Activated CD8-positive, alpha-beta T cell treated with anti-CD3 and anti-CD28 coated beads for 36 hours (primary cell): ENCODE results near the gene LTC4S. TPM values are rescaled to one million over a fixed set of nuclear protein-coding genes. Genes with fewer than 3 reads are reported as not detected.
"Not testable (repeated sequence)": the region's sequence is repeated elsewhere in the genome, so short reads cannot be mapped to it uniquely, and the experiment has no call there.

ENCODE experiments used
- ATAC-seq: fragments of 200-7000 bp; cut with Tn5 transposase; one replicate; pipeline ENCODE4 v1.10.0; 2021; ENCODE audit warnings: mild to moderate bottlenecking, moderate library complexity
- CTCF ChIA-PET: fragments of 350-600 bp; sonication (Branson Sonifier 250); formaldehyde crosslinking; loops from one replicate; lab custom pipeline; 2021; ENCODE audit warnings: antibody characterized with exemption; lab: Charles Lee
- POLR2A ChIA-PET: fragments of 350-600 bp; sonication (Branson Sonifier 250); formaldehyde crosslinking; loops from one replicate; lab custom pipeline; 2021; ENCODE audit warnings: antibody characterized with exemption; lab: Charles Lee
- DNase-seq: peaks from one replicate; pipeline ENCODE4 v3.0.0-alpha.2; 2020
- H3K27ac Mint-ChIP-seq: one replicate; pipeline ENCODE4 v1.8.0; 2021; ENCODE audit warnings: mild to moderate bottlenecking, mixed read lengths
- H3K27me3 Mint-ChIP-seq: one replicate; pipeline ENCODE4 v1.8.0; 2021; ENCODE audit warnings: mixed read lengths
- H3K36me3 Mint-ChIP-seq: one replicate; pipeline ENCODE4 v1.8.0; 2021; ENCODE audit warnings: low read depth, mixed read lengths
- H3K4me1 Mint-ChIP-seq: one replicate; pipeline ENCODE4 v1.8.0; 2021; ENCODE audit warnings: low read depth, mixed read lengths
- H3K4me3 Mint-ChIP-seq: one replicate; pipeline ENCODE4 v1.8.0; 2021; ENCODE audit warnings: mild to moderate bottlenecking, moderate library complexity, mixed read lengths
- H3K9me3 Mint-ChIP-seq: one replicate; pipeline ENCODE4 v1.8.0; 2021; ENCODE audit warnings: mixed read lengths
- intact Hi-C: fragments of 100-400 bp; cut with micrococcal nuclease; formaldehyde crosslinking; loops from one replicate; pipeline ENCODE4 v1.10.0; 2022
- total RNA-seq, 2 experiments: library from RNA; stranded (reverse); gene quantifications; one replicate each; pipeline ENCODE4 v1.2.3, GENCODE V29; 2021
- TF ChIP-seq, protein P1 (sequence below): fragments of 200-600 bp; IDR thresholded peaks from one replicate; pipeline ENCODE4 v1.8.0; 2022; ENCODE audit warnings: antibody characterized with exemption, mild to moderate bottlenecking

The LTC4S gene, protein sequence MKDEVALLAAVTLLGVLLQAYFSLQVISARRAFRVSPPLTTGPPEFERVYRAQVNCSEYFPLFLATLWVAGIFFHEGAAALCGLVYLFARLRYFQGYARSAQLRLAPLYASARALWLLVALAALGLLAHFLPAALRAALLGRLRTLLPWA
- total RNA-seq: 1 to 10 TPM in 1 of 2 experiments, not detected in 1; 1.3 TPM

DNA sequence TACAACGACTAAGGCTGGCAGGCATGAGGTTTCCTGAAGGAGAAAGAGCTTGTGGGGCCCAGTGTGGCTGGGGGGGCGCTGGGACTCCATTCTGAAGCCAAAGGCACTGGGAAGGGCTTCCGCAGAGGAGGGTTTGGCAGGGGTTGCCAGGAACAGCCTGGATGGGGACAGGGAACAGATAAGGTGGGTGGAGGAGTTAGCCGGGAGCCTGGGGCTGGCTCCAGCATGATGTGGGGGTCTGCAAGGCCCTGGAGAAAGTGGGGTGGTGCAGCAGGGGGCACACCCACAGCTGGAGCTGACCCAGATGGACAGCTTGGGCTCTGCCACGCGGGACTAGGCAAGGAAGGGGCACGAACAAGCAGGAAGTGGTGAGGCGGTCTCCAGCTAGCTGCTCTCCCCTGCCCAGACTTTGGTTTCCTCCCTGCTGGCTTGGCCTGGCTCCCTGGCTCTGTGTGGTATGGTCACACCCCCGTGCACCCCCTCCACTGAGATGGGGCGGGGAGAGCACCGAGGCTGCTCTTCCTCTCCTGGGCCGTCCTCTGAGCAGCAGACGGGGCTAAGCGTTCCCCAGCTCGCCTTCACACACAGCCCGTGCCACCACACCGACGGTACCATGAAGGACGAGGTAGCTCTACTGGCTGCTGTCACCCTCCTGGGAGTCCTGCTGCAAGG lies at the start of gene LTC4S:
TSS of gene LTC4S (plus strand) at position 519 of the 672 bp plus-strand sequence. CDS start at position 614, 95 bp downstream.
- ATAC-seq (peak; percentile 71), DNase-seq (peak; percentile 76)
- Mint-ChIP-seq H3K9me3 (no peaks in the 10 kb centered on the region), H3K27me3 (no peaks in the 10 kb centered on the region), H3K27ac (no peak within 1 kb of the TSS), H3K4me3 (peak within 1 kb of the TSS; percentile 55), H3K36me3 (peaks cover 6% of the 10 kb centered on the region), H3K4me1 (peaks cover 26% of the 10 kb centered on the region)
- CTCF ChIA-PET: interaction anchor here (1.2 to 3.1 kb wide), 4 partner anchors 9 to 56 kb away, joined by 3 to 16 read pairs (median 5); no protein-coding TSS in a partner anchor
- TF ChIP-seq, protein P1, sequence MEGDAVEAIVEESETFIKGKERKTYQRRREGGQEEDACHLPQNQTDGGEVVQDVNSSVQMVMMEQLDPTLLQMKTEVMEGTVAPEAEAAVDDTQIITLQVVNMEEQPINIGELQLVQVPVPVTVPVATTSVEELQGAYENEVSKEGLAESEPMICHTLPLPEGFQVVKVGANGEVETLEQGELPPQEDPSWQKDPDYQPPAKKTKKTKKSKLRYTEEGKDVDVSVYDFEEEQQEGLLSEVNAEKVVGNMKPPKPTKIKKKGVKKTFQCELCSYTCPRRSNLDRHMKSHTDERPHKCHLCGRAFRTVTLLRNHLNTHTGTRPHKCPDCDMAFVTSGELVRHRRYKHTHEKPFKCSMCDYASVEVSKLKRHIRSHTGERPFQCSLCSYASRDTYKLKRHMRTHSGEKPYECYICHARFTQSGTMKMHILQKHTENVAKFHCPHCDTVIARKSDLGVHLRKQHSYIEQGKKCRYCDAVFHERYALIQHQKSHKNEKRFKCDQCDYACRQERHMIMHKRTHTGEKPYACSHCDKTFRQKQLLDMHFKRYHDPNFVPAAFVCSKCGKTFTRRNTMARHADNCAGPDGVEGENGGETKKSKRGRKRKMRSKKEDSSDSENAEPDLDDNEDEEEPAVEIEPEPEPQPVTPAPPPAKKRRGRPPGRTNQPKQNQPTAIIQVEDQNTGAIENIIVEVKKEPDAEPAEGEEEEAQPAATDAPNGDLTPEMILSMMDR: no peak
- POLR2A ChIA-PET: interaction anchor here (0.9 to 1.1 kb wide), 5 partner anchors 9 to 115 kb away, joined by 3 to 4 read pairs (median 3); partner anchors contain the start of gene MAML1
- intact Hi-C loops: no loop called here

DNA sequence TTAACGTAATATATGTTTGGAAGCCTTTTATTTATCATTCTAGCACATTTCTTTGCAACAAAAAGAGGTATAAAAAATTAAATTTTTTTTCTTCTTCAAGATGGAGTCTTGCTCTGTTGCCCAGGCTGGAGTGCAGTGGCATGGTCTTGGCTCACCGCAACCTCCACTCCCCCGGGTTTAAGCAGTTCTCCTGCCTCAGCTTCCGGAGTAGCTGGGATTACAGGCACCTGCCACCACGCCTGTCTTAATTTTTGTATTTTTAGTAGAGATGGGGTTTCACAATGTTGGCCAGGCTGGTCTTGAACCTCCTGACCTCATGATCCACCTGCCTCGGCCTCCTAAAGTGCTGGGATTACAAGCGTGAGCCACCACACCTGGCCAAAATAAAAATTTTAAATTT lies 49.7 kb upstream of the LTC4S start:
- ATAC-seq, H3K27me3 Mint-ChIP-seq, H3K4me3 Mint-ChIP-seq, H3K9me3 Mint-ChIP-seq, DNase-seq, intact Hi-C loops, H3K27ac Mint-ChIP-seq: not testable (repeated sequence)
- H3K4me1 Mint-ChIP-seq: peaks cover 25% of the 10 kb centered on the region
- CTCF ChIA-PET: interaction anchor here (0.6 to 1.4 kb wide), 2 partner anchors 19 to 172 kb away, joined by 3 to 4 read pairs; no protein-coding TSS in a partner anchor
- peaks cover 23% of the 10 kb centered on the region for H3K36me3 Mint-ChIP-seq
- POLR2A ChIA-PET: interaction anchor here (1.0 kb wide), 1 partner anchor 9 kb away, joined by 3 read pairs; no protein-coding TSS in a partner anchor

DNA sequence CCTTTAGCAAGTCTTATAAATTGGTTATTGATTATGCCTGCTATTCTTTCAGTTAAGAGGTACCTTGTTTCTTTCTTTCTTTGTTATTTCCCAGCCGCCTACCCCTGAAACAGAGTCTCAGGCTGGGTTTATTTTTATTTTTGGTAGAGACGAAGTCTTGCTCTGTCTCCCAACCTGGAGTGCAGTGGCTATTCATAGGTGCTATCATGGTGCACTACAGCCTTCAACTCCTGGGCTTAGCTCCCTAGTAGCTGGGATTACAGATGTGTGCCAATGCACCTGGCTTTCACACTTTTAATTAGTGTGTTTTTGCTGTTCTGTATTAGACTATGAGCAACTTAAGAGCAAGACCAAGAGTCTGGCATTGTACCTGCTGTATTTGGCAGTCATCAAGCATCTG lies 46.9 kb upstream of the LTC4S start:
- TF ChIP-seq, protein P1: no peak
- Mint-ChIP-seq H3K4me1 (peaks cover 18% of the 10 kb centered on the region), H3K27ac (no peak overlapping the region), H3K4me3 (no peak overlapping the region), H3K27me3 (no peaks in the 10 kb centered on the region), H3K36me3 (peaks cover 20% of the 10 kb centered on the region), H3K9me3 (no peaks in the 10 kb centered on the region)
- intact Hi-C loops: no loop called here
- ChIA-PET CTCF (no interaction called here), POLR2A (no interaction called here)
- ATAC-seq: no peak
- no peak for DNase-seq

DNA sequence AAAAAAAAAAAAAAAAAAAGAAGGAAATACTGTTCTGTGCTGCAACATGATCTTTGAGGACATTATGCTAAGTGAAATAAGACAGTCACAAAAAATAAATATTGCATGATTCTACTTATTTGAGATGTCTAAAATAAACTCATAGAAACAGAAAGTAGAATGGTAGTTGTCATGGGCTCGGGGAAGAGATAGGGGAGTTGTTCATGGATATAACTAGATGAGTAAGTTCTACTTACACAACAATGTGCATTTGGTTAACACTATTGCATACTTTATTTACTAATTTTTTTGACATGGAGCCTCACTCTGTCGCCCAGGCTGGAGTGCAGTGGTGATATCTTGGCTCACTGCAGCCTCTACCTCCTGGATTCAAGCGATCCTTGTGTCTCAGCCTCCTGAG lies 46.0 kb upstream of the LTC4S start:
- Mint-ChIP-seq H3K9me3 (no peaks in the 10 kb centered on the region), H3K4me1 (peaks cover 19% of the 10 kb centered on the region), H3K36me3 (peaks cover 18% of the 10 kb centered on the region), H3K27me3 (no peaks in the 10 kb centered on the region), H3K4me3 (no peak overlapping the region), H3K27ac (no peak overlapping the region)
- CTCF ChIA-PET: no interaction called here
- POLR2A ChIA-PET: no interaction called here
- TF ChIP-seq, protein P1: no peak
- intact Hi-C loops: no loop called here
- no peak for DNase-seq
- ATAC-seq: no peak

DNA sequence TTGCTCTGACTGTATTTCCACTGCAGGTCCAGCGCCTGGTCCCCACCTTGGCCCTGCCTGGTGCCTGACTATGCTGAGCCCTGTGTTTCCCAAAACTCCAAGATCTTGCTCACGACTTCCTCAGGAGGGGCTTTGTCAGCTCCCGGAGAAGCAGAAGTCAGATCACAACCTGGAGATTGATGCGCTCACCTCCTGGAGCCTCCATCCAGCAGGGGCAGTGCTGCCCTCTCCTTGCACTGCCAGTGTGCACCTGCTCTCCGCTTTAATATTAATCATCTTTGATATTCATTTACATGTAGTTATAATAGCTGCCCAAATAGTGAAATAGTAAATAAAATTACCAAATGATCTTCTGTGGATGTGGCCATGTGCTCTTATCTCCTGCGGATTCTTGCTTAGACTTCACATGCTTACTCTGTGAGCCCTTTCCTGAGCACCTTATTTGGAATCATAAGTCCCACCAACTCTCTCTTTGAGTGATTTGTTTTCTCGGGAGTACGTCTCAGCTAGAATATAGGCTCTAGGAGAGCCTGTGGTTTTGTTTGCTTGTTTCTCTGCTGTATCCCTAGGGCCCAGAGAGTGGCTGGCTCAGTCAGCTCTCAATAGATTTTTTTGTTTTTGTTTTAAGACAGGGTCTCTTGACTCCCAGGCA lies 43.8 kb upstream of the LTC4S start:
- Mint-ChIP-seq H3K36me3 (peaks cover 23% of the 10 kb centered on the region), H3K27ac (no peak overlapping the region), H3K9me3 (no peaks in the 10 kb centered on the region), H3K4me1 (peaks cover 36% of the 10 kb centered on the region), H3K4me3 (no peak overlapping the region), H3K27me3 (no peaks in the 10 kb centered on the region)
- TF ChIP-seq, protein P1: no peak
- DNase-seq: no peak
- no peak for ATAC-seq
- POLR2A ChIA-PET: interaction anchor here (1.4 to 2.1 kb wide), 4 partner anchors 9 to 128 kb away, joined by 4 to 7 read pairs (median 4); no protein-coding TSS in a partner anchor
- intact Hi-C loops: no loop called here
- CTCF ChIA-PET: interaction anchor here (0.7 to 2.7 kb wide), 3 partner anchors 9 to 13 kb away, joined by 3 to 18 read pairs (median 4); no protein-coding TSS in a partner anchor
